Hematopoietic multipotent progenitor cell treated with erythropoietin and hydrocortisone succinate and interleukin-3 and kit ligand, for 15 days (in vitro differentiated cells): ENCODE results near the gene ACKR3.

Experiments
- DNase-seq: peaks from one replicate; pipeline ENCODE4 v3.0.0-alpha.2; 2015; ENCODE audit warnings: low spot score

The ACKR3 gene

DNA sequence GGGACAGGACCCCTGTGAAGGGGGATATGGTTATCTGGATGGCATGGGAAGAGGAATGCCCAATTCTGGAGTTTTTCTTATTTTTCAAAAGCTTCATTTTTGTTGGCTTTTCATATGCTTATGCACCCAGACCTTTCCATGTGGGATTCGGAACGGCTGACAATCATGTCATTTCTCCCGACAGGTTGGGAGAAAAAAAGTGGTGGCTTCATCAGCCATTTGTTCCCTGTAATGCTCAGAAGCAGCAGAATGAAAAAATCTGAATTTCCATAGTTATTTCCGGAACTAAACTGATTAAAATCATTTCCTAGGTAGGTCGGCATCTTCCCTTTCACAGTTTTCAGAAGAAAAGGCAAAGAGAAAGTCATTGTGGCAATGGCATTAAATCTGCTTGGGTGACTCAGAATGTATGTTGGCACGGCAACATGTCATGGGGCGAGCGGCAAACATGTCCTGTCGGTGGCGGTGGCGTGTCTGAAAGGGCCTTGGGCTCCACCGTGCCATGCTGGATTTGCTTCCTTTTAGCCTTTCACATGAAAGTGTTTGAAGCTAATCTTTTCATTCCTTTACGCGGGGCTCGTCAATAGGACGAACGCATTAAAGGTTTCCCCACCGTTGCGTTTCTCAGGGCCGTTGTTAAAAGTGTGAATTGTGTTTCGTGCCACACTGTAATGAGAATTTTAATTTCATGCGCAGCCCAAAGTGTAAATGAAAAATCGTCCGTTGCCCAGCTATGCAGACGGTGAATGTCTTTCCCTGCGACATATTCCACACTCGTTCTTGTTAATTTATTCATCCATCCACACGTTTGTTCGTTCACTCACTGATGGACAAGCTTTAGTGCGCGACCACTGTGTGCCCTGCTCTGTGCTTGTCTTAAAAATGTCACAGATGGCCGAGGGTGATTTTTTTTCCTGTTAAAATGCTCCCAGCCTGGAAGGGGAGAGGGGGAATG, 18.5 kb downstream of the ACKR3 start:
- DNase-seq = no peak

- no peak for DNase-seq
These were observed 19.4 kb downstream of the ACKR3 start for GRCh38 chr2:236588932-236589592.

DNA sequence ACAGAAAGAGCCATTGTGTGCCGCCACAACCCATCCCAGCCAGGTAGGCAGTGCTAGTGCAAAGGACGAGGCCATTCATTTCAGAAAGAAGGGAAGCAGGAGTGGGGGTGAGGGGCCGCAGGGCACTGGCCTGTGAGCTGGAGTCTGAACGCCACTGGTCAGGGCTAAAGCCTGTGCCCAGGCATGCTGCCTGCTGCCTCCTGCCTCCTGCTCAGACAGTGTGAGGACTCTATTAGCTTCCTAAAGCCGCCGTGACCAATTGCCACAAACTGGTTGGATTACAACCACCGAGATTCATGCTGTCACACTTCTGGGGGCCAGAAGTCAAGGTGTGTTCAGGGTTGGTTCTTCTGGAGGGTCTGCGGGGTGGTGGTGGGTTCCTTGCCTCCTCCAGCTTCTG, 21.2 kb downstream of the ACKR3 start:
- no peak for DNase-seq

DNA sequence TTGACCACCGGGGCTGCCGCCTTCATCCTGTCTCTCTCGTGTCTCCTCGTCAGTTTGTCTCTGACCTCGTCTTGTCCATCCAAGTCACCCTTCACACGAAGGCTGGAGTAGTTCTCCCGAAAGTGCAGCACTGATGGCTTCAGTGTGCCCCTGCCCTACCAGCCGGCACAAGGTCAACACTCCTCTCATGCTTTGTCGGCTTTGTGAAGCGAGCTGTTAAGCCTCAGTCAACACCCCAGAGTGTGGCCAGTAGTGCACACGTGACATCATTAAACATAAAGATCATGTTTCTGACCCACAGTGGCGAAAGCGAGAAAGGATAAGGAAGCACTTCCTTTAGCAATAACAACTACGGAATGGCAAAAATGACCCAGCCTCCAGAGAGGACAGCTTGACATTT, 23.2 kb downstream of the ACKR3 start:
- no peak for DNase-seq

DNA sequence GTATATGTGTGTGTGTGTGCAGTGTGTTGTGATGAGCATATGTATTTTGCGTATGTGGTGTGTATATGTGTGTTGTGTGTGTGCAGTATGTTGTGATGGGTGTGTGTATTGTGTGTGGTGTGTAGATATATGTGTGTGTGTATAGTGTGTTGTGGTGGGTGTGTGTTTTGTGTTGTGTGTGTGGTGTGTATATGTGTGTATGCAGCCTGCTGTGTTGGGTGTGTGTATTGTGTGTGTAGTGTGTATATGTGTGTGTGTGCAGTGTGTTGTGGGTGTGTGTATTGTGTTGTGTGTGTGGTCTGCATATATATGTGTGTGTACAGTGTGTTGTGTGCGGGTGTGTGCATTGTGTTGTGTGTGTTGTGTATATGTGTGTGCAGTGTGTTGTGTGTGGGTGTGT, 23.9 kb downstream of the ACKR3 start:
- no peak for DNase-seq

DNA sequence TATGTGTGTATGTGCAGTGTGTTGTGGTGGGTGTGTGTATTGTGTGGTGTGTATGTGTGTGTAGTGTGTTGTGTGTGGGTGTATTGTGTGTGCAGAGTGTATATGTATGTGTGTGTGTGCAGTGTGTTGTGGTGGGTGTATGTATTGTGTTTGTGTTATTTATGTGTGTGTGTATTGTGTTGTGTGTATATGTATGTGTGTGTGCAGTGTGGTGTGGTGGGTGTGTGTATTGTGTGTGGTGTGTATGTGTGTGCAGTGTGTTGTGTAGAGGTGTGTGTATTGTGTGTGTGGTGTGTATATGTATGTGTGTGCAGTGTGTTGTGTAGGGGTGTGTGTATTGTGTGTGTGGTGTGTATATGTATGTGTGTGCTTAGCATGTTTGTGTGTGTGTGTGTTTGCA, 24.3 kb downstream of the ACKR3 start:
- no peak for DNase-seq

DNA sequence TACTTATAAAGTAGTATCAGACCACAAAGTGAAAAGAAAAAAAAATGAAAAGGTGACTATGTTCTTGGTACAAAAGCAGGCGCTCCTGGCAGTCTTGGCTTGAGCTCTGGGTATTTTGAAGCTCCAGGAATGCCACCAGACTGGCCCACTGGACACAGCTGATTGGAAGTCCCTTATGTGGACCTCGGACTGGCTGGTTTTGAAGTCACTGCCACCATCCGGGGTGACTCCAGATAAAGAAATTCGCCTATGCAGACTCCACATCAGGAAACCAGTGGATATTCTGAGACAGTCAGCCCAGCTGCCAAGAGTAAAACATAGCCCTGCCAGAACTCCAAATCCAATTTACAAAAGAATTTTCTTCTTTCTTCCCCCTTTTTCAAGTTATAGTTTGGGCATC, 28.0 kb downstream of the ACKR3 start:
- DNase-seq = no peak

DNA sequence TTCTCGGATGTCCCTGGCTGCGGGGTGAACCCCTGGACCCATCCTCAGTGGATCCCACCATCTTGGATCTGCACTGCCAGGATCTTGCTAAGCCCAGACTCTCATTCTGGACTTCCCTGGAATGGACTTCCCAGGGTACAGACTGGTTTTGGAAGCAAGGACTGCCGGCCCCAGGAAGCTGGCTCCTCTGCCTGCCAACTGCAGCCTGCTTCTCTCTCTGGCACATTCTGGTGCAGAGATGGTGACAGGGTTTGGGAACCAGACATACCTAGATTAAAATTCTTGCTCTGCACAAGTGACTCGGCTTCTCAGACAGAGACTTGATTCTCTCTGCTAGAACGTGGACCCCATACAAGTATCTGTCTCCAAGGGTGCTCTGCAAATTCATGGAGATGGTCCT, 29.4 kb downstream of the ACKR3 start:
- DNase-seq = no peak

DNA sequence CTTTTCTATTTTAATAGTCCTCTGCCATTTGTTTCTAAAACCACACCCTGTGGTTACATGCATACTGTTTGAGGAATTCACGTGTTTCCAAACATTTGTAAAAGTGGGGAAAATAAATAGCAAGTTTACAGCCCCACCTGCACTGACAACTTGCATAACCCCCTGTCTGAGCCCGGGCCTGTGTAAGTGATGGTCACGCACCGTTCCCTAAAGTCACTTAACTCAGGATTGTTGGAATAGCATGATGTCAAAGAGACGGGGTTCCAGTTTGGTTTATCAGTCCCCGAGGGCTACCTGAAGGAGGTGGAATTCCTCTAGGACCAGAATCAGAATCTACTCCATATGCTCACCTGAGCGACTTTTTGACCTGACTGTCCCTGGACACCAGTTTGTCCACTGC, 30.5 kb downstream of the ACKR3 start:
- no peak for DNase-seq

GRCh38 chr2:236600892-236601291, 31.3 kb downstream of the ACKR3 start:
- DNase-seq = no peak

DNA sequence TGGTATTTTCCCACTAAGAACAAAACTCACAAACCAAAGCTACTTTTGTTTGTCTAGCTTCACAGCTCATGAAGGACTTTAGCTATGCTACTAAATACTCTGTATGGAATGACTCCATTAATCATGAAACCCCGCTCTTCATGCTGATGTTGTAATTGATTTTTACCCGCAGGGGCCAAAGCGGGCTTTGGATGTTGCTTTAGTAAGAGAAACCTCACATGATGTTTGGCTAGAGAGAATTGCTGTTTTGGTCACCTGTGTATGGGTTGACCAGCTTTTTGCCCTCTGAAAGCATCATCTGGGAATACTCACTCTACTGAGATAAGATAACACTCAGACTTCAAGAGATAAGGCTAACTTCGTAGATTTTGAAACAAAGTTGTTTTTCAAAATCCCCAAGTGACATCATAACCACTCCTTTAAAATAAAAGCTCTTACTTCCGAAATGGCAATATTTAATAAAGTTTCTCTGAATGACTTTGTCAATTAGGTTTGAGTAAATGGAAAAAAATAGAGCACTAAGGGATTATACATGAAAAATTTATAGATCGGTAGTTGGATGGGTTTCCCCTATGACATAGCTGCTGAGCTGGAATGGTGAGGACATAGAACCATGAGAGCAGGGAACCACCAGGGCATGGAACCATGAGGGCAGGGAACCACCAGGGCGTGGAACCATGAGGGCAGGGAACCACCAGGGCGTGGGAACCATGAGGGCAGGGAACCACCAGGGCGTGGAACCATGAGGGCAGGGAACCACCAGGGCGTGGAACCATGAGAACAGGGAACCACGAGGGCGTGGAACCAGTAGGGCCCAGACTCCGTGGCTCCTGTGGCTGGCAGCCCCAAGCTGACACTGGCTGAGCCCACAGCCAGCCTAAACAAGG, 31.9 kb downstream of the ACKR3 start:
- no peak for DNase-seq

- DNase-seq = no peak
These were observed 33.1 kb downstream of the ACKR3 start for GRCh38 chr2:236602678-236603077.

GRCh38 chr2:236603361-236604015, 33.9 kb downstream of the ACKR3 start:
- no peak for DNase-seq

DNA sequence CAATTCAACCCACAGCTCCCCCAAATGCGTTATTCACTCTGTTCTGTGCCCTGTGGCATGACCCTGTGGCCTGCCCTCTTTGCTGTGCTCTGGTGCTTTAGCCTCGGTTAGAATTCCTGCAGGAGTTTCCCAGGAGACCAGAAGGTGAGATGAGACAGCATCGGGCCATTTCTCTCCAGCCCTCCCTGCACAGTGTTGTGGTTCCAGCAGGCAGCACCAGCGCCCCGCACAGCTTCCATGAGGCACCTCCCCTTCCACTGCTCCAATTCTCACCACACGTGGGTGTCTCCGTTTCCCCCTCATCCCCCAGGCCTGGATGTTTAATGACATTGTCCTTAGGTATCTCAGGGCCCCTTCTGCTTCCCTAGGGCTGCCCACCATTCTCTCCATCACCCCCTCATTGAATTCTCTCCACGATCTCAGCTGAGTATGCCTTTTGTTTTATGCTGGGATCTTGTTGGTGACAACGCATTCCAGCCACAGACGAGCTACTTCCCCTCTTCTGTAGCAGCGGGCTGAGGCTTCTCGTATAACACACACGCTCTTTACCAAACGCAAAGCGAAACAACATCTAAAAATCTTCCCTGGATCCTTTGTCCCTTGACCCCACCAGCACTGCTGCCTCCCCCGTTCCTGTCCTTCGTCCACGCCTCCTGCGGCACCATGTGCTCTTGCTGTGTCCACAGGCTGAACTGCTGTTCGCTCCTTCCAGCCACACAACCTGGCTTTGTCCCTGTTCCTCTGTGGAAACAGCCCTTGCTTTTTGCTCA, 35.1 kb downstream of the ACKR3 start:
- DNase-seq = no peak

GRCh38 chr2:236605345-236605734, 35.7 kb downstream of the ACKR3 start:
- no peak for DNase-seq

GRCh38 chr2:236606023-236606422, 36.4 kb downstream of the ACKR3 start:
- no peak for DNase-seq

DNA sequence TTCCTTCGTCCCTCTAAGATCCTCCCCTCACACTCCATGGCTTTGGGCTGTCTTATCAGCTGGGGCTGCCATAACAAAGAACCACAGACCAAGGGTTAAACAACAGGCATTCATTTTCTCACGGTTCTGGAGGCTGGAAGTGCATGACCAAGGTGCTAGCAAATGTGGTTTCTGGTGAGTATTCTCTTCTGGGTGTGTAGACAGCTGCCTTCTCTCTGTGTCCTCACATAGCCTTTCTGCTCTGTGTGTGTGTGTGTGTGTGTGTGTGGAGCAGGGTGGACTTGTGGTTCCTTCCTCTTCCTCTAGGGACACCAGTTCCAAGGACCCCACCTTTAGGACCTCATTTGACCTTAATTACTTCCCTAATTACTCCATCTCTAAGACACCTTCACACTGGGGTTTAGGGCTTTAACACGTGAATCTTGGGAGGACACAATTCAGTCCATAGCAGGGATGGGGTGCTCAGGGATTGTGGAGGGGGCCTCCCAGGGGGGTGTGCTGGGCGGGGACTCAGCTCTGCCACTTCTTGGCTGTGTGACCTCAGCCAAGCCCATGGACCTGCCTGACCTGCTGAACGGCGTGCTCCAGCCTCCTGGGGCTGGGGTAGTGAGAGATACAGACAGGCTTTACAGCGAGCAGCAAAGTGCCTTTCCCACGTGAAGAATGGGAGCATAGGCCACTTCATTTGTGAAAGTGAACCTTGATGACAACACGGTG, 38.0 kb downstream of the ACKR3 start:
- no peak for DNase-seq

DNA sequence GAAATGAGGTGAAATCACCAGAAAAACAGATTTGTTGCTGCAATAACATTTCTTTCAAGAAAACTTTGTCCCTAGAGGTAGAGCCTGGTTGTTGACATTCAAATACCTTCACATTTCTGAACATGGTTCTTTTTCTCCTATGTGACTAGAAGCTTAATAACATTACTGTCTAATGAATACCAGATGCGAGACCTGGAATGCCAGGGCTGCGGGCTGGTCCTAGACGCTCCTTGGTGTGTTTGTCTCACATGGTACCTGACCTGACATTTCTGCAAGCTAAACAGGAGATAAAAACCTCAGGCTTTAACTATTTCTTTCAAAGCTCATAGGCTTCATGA, 38.5 kb downstream of the ACKR3 start:
- DNase-seq = no peak

DNA sequence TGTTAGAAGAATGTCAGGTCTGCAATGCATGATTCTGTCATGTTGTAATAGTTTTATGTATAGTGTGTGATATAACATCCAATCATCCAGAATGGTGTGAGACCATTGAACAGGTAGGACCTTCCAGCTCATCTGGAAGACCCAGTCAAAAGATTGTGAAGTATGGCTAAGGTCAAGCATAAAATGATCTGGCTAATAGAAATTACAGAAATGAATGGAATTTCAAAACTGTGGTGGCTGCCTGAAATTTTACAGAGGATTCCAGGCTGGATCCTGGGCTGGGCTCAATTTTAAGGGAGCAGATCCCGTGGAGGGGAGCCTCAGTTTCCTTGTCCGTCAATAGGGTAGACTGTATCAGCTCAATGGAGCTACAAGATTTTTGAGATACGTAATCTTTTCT, 39.1 kb downstream of the ACKR3 start:
- no peak for DNase-seq

DNA sequence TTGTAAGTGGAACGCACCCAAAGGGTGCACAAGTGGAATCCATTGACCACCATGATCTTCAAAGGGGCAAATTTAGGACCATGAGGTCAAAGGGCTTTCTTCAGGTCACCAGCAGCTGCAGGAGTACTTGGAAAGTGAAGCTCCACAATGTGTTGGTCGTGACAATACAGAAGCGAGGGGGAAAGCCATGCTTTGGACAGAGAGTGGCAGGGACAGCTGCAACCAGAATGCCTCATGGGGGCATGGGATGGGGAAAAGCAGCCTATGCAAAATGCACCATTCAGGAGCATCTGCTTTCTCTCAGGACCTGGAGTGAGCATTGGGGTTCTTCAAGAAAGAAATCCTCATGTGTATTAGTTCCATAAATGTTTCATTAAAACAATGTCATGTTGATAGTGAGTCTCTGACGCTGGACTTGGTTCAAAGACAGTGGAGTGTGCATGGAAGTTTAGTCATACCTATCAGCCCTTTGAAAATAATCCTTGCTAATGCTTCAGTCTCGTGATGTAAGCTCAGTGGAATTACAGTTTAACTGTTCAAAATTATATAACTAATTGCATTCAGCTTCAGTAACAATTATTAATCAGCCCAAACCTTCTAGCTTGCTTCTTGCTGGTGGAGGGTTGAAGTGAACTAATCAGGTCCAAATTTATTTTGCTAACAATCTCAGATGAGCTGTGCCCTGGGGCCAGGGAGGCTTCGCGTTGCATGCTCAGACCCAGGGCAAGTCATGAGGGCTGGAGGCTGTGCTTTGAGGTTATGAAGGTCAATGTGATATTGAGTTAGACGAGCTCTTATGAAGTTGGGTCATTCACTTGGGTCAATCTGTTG, 41.6 kb downstream of the ACKR3 start:
- no peak for DNase-seq
